ENCODE results near the gene CCDC146.
"Not testable (repeated sequence)": the region's sequence is repeated elsewhere in the genome, so short reads cannot be mapped to it uniquely, and the experiment has no call there.

CCDC146 gene

GRCh38 chr7:77177321-77177904 is 55.0 kb downstream of the CCDC146 start:
- not testable (repeated sequence) for H3K27ac ChIP-seq (ENCODE audit: low read depth, low read length); H3K4me3 ChIP-seq (ENCODE audit: insufficient read depth, low read length, poor library complexity, severe bottlenecking); H3K9me3 ChIP-seq (ENCODE audit: insufficient read depth, low read length); H3F3A ChIP-seq (ENCODE audit: insufficient read depth); H2AFZ ChIP-seq (ENCODE audit: low read depth, low read length, severe bottlenecking); H3K36me3 ChIP-seq (ENCODE audit: low read length); H3K9ac ChIP-seq (ENCODE audit: low read length); H3K27me3 ChIP-seq (ENCODE audit: low read length); H3K79me2 ChIP-seq (ENCODE audit: insufficient read depth, low read length); H4K20me1 ChIP-seq (ENCODE audit: low read depth, low read length); H3K9me2 ChIP-seq (replicated peaks; ENCODE audit: insufficient read depth, low read length); H3K4me2 ChIP-seq (ENCODE audit: low read depth, low read length, poor library complexity, severe bottlenecking)

- H3K79me2 ChIP-seq (ENCODE audit: insufficient read depth, low read length); H3K27me3 ChIP-seq (ENCODE audit: low read length); H4K20me1 ChIP-seq (ENCODE audit: low read depth, low read length); H3K9me2 ChIP-seq (replicated peaks; ENCODE audit: insufficient read depth, low read length); H3K9me3 ChIP-seq (ENCODE audit: insufficient read depth, low read length); H3K4me2 ChIP-seq (ENCODE audit: low read depth, low read length, poor library complexity, severe bottlenecking); H3K9ac ChIP-seq (ENCODE audit: low read length); H3K27ac ChIP-seq (ENCODE audit: low read depth, low read length); H2AFZ ChIP-seq (ENCODE audit: low read depth, low read length, severe bottlenecking); H3F3A ChIP-seq (ENCODE audit: insufficient read depth); H3K4me3 ChIP-seq (ENCODE audit: insufficient read depth, low read length, poor library complexity, severe bottlenecking); H3K36me3 ChIP-seq (ENCODE audit: low read length): not testable (repeated sequence)
These were observed 55.6 kb downstream of the CCDC146 start for GRCh38 chr7:77178024-77178423.

GRCh38 chr7:77181015-77181595 is 58.7 kb downstream of the CCDC146 start:
- no peak overlapping the region for H3K4me2 ChIP-seq (ENCODE audit: low read depth, low read length, poor library complexity, severe bottlenecking)

GRCh38 chr7:77181734-77182133 is 59.3 kb downstream of the CCDC146 start:
- Histone ChIP-seq H3K27ac (ENCODE audit: low read depth, low read length) (no peak overlapping the region), H3K9ac (ENCODE audit: low read length) (no peak overlapping the region), H4K20me1 (ENCODE audit: low read depth, low read length) (no peaks in the 10 kb centered on the region), H3K79me2 (ENCODE audit: insufficient read depth, low read length) (no peaks in the 10 kb centered on the region), H2AFZ (ENCODE audit: low read depth, low read length, severe bottlenecking) (no peak overlapping the region), H3F3A (ENCODE audit: insufficient read depth) (no peaks in the 10 kb centered on the region), H3K4me2 (ENCODE audit: low read depth, low read length, poor library complexity, severe bottlenecking) (no peak overlapping the region), H3K36me3 (ENCODE audit: low read length) (no peaks in the 10 kb centered on the region), H3K4me3 (ENCODE audit: insufficient read depth, low read length, poor library complexity, severe bottlenecking) (no peak overlapping the region), H3K9me3 (ENCODE audit: insufficient read depth, low read length) (no peaks in the 10 kb centered on the region), H3K9me2 (replicated peaks; ENCODE audit: insufficient read depth, low read length) (no peaks in the 10 kb centered on the region), H3K27me3 (ENCODE audit: low read length) (no peaks in the 10 kb centered on the region)
- TF ChIP-seq EZH2phosphoT487 (conservative IDR thresholded peaks at IDR 0.05; ENCODE audit: low read length), result no peak
- TF ChIP-seq, protein P1, sequence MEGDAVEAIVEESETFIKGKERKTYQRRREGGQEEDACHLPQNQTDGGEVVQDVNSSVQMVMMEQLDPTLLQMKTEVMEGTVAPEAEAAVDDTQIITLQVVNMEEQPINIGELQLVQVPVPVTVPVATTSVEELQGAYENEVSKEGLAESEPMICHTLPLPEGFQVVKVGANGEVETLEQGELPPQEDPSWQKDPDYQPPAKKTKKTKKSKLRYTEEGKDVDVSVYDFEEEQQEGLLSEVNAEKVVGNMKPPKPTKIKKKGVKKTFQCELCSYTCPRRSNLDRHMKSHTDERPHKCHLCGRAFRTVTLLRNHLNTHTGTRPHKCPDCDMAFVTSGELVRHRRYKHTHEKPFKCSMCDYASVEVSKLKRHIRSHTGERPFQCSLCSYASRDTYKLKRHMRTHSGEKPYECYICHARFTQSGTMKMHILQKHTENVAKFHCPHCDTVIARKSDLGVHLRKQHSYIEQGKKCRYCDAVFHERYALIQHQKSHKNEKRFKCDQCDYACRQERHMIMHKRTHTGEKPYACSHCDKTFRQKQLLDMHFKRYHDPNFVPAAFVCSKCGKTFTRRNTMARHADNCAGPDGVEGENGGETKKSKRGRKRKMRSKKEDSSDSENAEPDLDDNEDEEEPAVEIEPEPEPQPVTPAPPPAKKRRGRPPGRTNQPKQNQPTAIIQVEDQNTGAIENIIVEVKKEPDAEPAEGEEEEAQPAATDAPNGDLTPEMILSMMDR (IDR thresholded peaks at IDR 0.05; ENCODE audit: insufficient read depth, low read length, poor library complexity, severe bottlenecking), result no peak

More at GRCh38 chr7:77181015-77181595, 58.7 kb downstream of the CCDC146 start:
- Histone ChIP-seq H2AFZ (ENCODE audit: low read depth, low read length, severe bottlenecking) (no peak overlapping the region), H3K9ac (ENCODE audit: low read length) (no peak overlapping the region), H3K27me3 (ENCODE audit: low read length) (no peaks in the 10 kb centered on the region), H3K36me3 (ENCODE audit: low read length) (no peaks in the 10 kb centered on the region), H3K27ac (ENCODE audit: low read depth, low read length) (no peak overlapping the region), H3K9me3 (ENCODE audit: insufficient read depth, low read length) (no peaks in the 10 kb centered on the region), H3F3A (ENCODE audit: insufficient read depth) (no peaks in the 10 kb centered on the region), H3K79me2 (ENCODE audit: insufficient read depth, low read length) (no peaks in the 10 kb centered on the region), H4K20me1 (ENCODE audit: low read depth, low read length) (no peaks in the 10 kb centered on the region), H3K9me2 (replicated peaks; ENCODE audit: insufficient read depth, low read length) (no peaks in the 10 kb centered on the region), H3K4me3 (ENCODE audit: insufficient read depth, low read length, poor library complexity, severe bottlenecking) (no peak overlapping the region)
- TF ChIP-seq EZH2phosphoT487 (conservative IDR thresholded peaks at IDR 0.05; ENCODE audit: low read length), result no peak
- TF ChIP-seq, protein P1 (IDR thresholded peaks at IDR 0.05; ENCODE audit: insufficient read depth, low read length, poor library complexity, severe bottlenecking), result no peak
